ENCODE measurements around the gene OR5H14.

- TF ChIP-seq CTCF (IDR thresholded peaks at IDR 0.05) (no peak), POLR2A (IDR thresholded peaks at IDR 0.05) (no peak)
Observed at GRCh38 chr3:98199020-98199419, 51.7 kb downstream of the OR5H14 start.
